ENCODE measurements around the gene AFG3L2. TPM values are rescaled to one million over a fixed set of nuclear protein-coding genes. Genes with fewer than 3 reads are reported as not detected.

Gene AFG3L2
- polyA plus RNA-seq, 1 donor = 63.8 TPM

DNA sequence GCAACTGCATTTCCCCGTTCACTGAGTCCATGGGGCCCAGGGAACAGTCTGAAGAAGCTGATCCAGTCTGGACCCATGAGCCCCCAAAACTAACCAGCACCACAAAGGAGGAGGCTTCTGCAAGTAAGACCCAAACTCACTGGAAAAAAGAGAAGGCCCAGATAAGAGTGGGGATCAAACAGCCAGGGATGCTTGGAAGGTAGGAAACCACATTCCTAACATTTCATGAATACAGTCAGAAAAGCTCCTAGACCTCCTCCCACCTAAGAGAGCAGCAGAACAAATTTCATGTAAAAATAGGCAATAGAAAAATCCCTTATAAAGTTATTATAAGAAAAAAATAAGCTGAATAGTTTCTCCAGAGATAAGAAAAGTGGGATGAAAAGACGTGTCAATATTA, 38.6 kb downstream of the AFG3L2 start:
- no peak for DNase-seq
- H3K4me1 ChIP-seq (ENCODE audit: control insufficient read depth, insufficient read depth, low read length) = peaks cover 14% of the 10 kb centered on the region
- H3K36me3 ChIP-seq (ENCODE audit: control insufficient read depth, insufficient read depth, low read length) = peaks cover 69% of the 10 kb centered on the region
- no peaks in the 10 kb centered on the region for H3K27me3 ChIP-seq (ENCODE audit: control insufficient read depth, insufficient read depth, low read length)
- H3K27ac ChIP-seq (ENCODE audit: low read length) = no peak overlapping the region
- no peak overlapping the region for H3K4me3 ChIP-seq (ENCODE audit: low read length)
- no peaks in the 10 kb centered on the region for H3K9me3 ChIP-seq (ENCODE audit: control insufficient read depth, low read depth, low read length)
- 100% methylated on average over 1 of the region's 2 CpGs for WGBS (ENCODE audit: insufficient coverage, low lambda C conversion rate)

DNA sequence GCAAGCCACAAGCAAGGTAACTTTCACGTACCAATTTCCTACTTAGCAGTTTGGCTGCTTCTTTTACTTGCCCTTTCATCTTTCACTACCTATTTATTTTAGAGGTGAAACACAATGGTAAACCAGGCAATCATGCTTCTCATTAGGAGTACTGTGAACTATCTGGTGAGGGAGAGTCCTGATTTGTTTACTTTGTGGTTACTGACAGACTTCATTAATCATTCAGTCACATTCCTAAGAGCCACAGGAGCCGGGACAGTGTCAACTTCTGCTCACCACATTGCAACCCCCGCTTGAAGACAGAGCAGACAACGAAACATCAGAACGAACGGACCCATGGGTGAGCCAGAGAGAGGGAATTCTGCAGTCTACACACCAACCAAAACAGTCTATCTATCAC, 40.1 kb downstream of the AFG3L2 start:
- Histone ChIP-seq H3K27ac (ENCODE audit: low read length) (no peak overlapping the region), H3K36me3 (ENCODE audit: control insufficient read depth, insufficient read depth, low read length) (peaks cover 58% of the 10 kb centered on the region), H3K4me3 (ENCODE audit: low read length) (no peak overlapping the region), H3K4me1 (ENCODE audit: control insufficient read depth, insufficient read depth, low read length) (peaks cover 14% of the 10 kb centered on the region), H3K27me3 (ENCODE audit: control insufficient read depth, insufficient read depth, low read length) (no peaks in the 10 kb centered on the region), H3K9me3 (ENCODE audit: control insufficient read depth, low read depth, low read length) (no peaks in the 10 kb centered on the region)
- whole genome bisulfite sequencing (ENCODE audit: insufficient coverage, low lambda C conversion rate) = no CpG with 5 or more reads among the region's 6 CpGs
- DNase-seq = no peak

DNA sequence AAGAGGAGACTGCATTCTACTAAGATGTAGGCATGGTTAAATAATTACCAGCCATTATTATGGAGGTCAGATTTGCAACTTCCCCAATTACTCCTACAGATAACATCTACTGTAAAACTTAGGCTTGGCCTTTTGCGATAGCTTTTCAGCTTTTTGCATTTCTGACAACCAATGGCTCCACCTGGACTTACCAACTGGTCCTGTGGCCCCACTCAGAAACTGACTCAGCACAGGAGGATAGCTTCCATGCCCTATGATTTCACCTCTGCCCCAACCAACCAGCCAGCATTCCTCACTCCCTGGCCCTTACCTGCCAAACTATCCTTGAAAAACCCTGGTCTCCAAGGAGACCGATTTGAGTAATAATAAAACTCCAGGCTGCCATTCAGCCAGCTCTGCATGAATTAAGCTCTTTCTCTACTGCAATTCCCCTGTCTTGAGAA, 40.8 kb downstream of the AFG3L2 start:
- Histone ChIP-seq H3K27me3 (ENCODE audit: control insufficient read depth, insufficient read depth, low read length) (no peaks in the 10 kb centered on the region), H3K27ac (ENCODE audit: low read length) (no peak overlapping the region), H3K4me3 (ENCODE audit: low read length) (no peak overlapping the region), H3K36me3 (ENCODE audit: control insufficient read depth, insufficient read depth, low read length) (peaks cover 58% of the 10 kb centered on the region), H3K9me3 (ENCODE audit: control insufficient read depth, low read depth, low read length) (no peaks in the 10 kb centered on the region), H3K4me1 (ENCODE audit: control insufficient read depth, insufficient read depth, low read length) (peaks cover 14% of the 10 kb centered on the region)
- DNase-seq = no peak
- no CpG with 5 or more reads among the region's 2 CpGs for WGBS (ENCODE audit: insufficient coverage, low lambda C conversion rate)

DNA sequence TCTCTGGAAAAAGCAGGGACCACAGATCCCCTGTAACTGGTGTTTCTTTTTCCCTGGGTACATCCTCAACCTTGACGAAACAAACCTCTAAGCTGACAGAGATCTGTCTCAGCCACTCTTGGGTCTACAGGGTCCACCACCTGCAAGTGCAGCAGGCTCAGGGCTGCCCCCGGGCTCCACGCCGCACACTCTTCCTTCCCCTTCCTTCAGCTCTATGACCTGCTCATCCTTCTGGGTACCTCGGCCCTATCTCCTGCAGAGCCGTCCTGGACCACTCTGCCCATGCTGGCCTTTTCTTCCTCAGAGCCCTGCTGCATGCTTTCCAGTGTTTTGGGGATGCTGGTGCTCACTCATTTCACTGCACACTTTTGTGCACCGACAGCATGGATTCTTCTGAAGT, 41.5 kb downstream of the AFG3L2 start:
- peaks cover 59% of the 10 kb centered on the region for H3K36me3 ChIP-seq (ENCODE audit: control insufficient read depth, insufficient read depth, low read length)
- no peaks in the 10 kb centered on the region for H3K27me3 ChIP-seq (ENCODE audit: control insufficient read depth, insufficient read depth, low read length)
- H3K4me3 ChIP-seq (ENCODE audit: low read length) = no peak overlapping the region
- H3K27ac ChIP-seq (ENCODE audit: low read length) = no peak overlapping the region
- no CpG with 5 or more reads among the region's 7 CpGs for WGBS (ENCODE audit: insufficient coverage, low lambda C conversion rate)
- no peaks in the 10 kb centered on the region for H3K9me3 ChIP-seq (ENCODE audit: control insufficient read depth, low read depth, low read length)
- no peak for DNase-seq
- H3K4me1 ChIP-seq (ENCODE audit: control insufficient read depth, insufficient read depth, low read length) = peaks cover 14% of the 10 kb centered on the region

DNA sequence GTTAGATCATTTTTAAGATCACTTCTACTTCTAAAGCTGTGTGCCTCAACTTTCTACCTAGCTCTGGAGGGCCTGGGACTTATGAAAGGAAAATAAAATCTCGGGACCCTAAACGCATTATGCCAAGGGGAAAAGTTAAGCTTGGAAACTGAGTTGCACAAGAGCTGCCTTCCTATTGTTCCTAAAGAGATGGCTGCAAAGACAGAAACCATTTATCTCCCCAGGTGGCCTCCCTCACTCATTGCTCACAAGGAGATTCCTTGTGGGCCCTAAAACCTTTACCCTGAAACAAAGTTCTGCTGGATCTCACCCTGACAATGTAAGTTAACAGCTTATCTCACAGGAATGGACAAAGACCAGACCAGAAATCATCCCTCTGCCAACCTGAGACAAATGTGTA, 42.2 kb downstream of the AFG3L2 start:
- peaks cover 14% of the 10 kb centered on the region for H3K4me1 ChIP-seq (ENCODE audit: control insufficient read depth, insufficient read depth, low read length)
- WGBS (ENCODE audit: insufficient coverage, low lambda C conversion rate) = no CpG with 5 or more reads among the region's 2 CpGs
- no peak for DNase-seq
- no peaks in the 10 kb centered on the region for H3K9me3 ChIP-seq (ENCODE audit: control insufficient read depth, low read depth, low read length)
- H3K36me3 ChIP-seq (ENCODE audit: control insufficient read depth, insufficient read depth, low read length) = peaks cover 55% of the 10 kb centered on the region
- H3K4me3 ChIP-seq (ENCODE audit: low read length) = no peak overlapping the region
- H3K27me3 ChIP-seq (ENCODE audit: control insufficient read depth, insufficient read depth, low read length) = no peaks in the 10 kb centered on the region
- no peak overlapping the region for H3K27ac ChIP-seq (ENCODE audit: low read length)

DNA sequence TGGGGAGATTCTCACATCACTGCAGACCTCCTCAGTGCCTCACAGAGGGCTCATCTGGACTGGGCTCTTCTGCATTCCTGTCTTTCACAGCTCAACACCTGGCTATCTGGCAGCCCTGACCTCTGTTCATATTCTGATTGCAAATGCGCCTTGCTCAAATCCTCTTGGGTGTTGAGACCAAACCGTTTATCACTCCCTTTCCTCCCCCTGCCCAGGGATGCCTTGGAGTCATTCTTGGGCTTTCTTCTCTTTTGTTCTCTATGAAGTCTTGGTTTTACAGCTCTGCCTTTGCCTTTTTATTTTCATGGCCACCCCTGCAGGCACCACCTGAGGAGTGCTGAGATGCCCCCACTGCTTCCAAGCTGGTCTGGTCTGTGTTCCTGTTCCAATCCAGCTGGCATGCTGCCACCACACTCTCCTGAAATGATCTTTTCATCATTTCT, 42.6 kb downstream of the AFG3L2 start:
- no peak overlapping the region for H3K27ac ChIP-seq (ENCODE audit: low read length)
- no peak overlapping the region for H3K4me3 ChIP-seq (ENCODE audit: low read length)
- peaks cover 59% of the 10 kb centered on the region for H3K36me3 ChIP-seq (ENCODE audit: control insufficient read depth, insufficient read depth, low read length)
- DNase-seq = no peak
- no peaks in the 10 kb centered on the region for H3K9me3 ChIP-seq (ENCODE audit: control insufficient read depth, low read depth, low read length)
- H3K27me3 ChIP-seq (ENCODE audit: control insufficient read depth, insufficient read depth, low read length) = no peaks in the 10 kb centered on the region
- 80% methylated on average over 2 of the region's 2 CpGs for WGBS (ENCODE audit: insufficient coverage, low lambda C conversion rate)
- H3K4me1 ChIP-seq (ENCODE audit: control insufficient read depth, insufficient read depth, low read length) = peaks cover 14% of the 10 kb centered on the region

DNA sequence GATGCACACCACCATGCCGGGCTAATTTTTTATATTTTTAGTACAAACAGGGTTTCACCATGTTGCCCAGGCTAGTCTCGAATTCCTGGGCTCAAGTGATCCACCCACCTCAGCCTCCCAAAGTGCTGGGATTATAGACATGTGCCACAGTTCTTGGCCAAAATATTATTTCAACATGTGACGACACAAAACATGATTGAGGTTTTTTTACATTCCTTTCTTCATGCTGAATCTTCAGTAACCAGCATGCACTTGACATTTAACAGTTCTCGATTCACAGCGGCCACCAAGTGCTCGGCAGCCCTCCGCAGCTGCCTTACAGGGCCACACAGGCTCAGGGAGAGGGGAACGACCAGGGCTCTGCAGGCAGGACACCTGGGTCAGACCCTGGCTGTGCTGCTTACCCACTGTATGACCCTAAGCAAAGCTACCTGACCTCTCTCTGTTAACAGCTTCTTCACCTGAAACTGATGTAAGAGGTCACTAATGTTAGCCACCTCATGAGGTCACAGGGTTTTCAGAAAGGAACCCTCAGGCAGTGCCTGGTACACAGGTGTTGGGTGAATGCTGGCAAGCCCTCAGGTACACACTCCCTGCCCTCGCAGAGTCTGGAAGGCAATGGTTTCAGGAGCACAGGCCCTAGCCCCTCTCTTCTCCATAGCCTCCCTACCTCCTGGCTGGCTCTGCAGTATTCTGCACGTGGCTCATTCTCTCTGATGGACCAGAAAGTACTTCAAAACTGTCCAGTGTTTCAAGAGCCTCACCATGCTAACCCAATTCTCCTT, 43.3 kb downstream of the AFG3L2 start:
- no peaks in the 10 kb centered on the region for H3K9me3 ChIP-seq (ENCODE audit: control insufficient read depth, low read depth, low read length)
- H3K27me3 ChIP-seq (ENCODE audit: control insufficient read depth, insufficient read depth, low read length) = no peaks in the 10 kb centered on the region
- H3K4me1 ChIP-seq (ENCODE audit: control insufficient read depth, insufficient read depth, low read length) = peaks cover 14% of the 10 kb centered on the region
- no peak overlapping the region for H3K27ac ChIP-seq (ENCODE audit: low read length)
- peaks cover 61% of the 10 kb centered on the region for H3K36me3 ChIP-seq (ENCODE audit: control insufficient read depth, insufficient read depth, low read length)
- 100% methylated on average over 1 of the region's 10 CpGs for WGBS (ENCODE audit: insufficient coverage, low lambda C conversion rate)
- no peak for DNase-seq
- H3K4me3 ChIP-seq (ENCODE audit: low read length) = no peak overlapping the region

DNA sequence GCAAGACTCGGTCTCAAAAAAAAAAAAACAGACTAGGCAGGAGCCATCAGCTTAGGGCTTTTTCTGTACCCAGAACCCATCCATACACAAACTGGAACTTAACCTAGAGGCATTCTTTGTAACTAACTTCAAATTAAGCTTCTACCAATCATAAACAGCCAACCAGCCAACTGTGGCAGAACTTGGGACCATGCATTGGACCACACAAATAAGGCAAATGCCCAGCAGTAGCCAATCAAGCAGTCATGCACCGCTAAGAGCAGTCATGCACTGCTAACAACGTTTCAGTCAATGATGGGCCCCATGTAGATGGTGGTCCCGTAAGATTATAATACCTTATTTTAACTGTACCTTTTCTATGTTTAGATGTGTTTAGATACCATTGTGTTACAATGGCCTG, 46.3 kb downstream of the AFG3L2 start:
- WGBS (ENCODE audit: insufficient coverage, low lambda C conversion rate) = no CpG with 5 or more reads among the region's 4 CpGs
- peaks cover 66% of the 10 kb centered on the region for H3K36me3 ChIP-seq (ENCODE audit: control insufficient read depth, insufficient read depth, low read length)
- peaks cover 9% of the 10 kb centered on the region for H3K4me1 ChIP-seq (ENCODE audit: control insufficient read depth, insufficient read depth, low read length)
- no peak for DNase-seq
- H3K4me3 ChIP-seq (ENCODE audit: low read length) = no peak overlapping the region
- no peaks in the 10 kb centered on the region for H3K27me3 ChIP-seq (ENCODE audit: control insufficient read depth, insufficient read depth, low read length)
- peaks cover under 1% of the 10 kb centered on the region for H3K9me3 ChIP-seq (ENCODE audit: control insufficient read depth, low read depth, low read length)
- H3K27ac ChIP-seq (ENCODE audit: low read length) = no peak overlapping the region

DNA sequence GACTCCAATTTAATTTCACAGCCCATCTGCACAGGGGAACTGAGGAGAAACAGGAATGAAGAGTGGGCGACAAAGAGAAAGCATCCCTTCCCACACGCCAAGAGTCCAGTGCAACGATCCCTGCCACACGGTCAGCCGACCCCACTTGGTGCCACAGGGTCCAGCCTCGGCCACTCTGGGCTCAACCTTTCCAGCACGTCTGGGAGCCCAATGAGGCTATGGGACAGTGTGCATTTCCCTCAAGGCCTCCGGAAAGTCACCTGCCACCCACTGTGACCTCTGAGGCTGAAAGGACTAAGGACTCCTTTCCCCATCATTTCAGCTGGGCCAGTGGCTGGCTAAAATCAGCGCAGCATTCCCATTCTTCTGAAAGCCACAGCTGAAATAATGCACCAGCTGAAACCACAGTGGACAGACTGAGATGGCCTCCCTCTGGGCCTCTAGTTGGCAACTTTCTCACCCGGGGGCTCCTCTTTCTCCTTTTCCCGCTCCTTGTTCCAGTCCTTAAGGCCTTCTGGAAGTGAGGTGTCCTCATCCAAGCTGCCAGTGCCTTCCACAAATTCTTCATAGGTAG, 47.8 kb downstream of the AFG3L2 start:
- H3K4me1 ChIP-seq (ENCODE audit: control insufficient read depth, insufficient read depth, low read length) = peaks cover under 1% of the 10 kb centered on the region
- no peak overlapping the region for H3K4me3 ChIP-seq (ENCODE audit: low read length)
- peaks cover 65% of the 10 kb centered on the region for H3K36me3 ChIP-seq (ENCODE audit: control insufficient read depth, insufficient read depth, low read length)
- no peaks in the 10 kb centered on the region for H3K27me3 ChIP-seq (ENCODE audit: control insufficient read depth, insufficient read depth, low read length)
- no peak for DNase-seq
- WGBS (ENCODE audit: insufficient coverage, low lambda C conversion rate) = no CpG with 5 or more reads among the region's 11 CpGs
- peaks cover 8% of the 10 kb centered on the region for H3K9me3 ChIP-seq (ENCODE audit: control insufficient read depth, low read depth, low read length)
- no peak overlapping the region for H3K27ac ChIP-seq (ENCODE audit: low read length)

DNA sequence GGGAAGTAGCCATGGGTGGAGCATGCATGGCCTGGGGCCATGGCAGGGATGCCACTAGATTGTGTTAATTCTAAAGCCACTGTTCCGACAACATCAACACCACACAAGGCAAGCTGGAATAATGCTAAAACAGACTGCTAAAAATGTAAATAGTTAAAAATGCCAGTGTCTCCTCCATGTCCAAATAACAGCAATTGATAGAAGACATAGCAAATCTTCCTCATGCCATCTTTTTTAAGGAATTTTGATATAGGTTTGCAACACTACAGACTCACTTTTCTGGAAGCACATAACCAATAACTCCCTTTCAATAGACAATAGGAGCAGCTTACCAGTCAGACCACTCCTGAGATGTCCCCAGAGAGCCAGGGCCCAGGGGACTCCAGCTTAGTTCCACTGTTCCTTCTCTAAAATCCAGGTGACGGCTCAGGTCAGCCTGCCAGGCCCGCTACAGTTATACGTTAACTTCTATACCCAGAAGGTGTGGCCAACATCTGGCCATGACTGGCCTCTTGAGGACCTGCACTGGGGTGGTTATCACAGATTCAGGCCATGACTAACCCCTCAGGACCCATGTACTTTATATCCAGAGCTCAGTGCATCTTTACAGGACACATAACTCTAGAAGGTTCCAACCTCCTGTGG, 48.7 kb downstream of the AFG3L2 start:
- no peak for DNase-seq
- Histone ChIP-seq H3K27ac (ENCODE audit: low read length) (no peak overlapping the region), H3K36me3 (ENCODE audit: control insufficient read depth, insufficient read depth, low read length) (peaks cover 60% of the 10 kb centered on the region), H3K27me3 (ENCODE audit: control insufficient read depth, insufficient read depth, low read length) (no peaks in the 10 kb centered on the region), H3K4me1 (ENCODE audit: control insufficient read depth, insufficient read depth, low read length) (no peaks in the 10 kb centered on the region), H3K4me3 (ENCODE audit: low read length) (no peak overlapping the region), H3K9me3 (ENCODE audit: control insufficient read depth, low read depth, low read length) (peaks cover 8% of the 10 kb centered on the region)
- WGBS (ENCODE audit: insufficient coverage, low lambda C conversion rate) = no CpG with 5 or more reads among the region's 4 CpGs
